ENCODE data around the gene MLLT3. TPM values are rescaled to one million over a fixed set of nuclear protein-coding genes. Genes with fewer than 3 reads are reported as not detected.

The MLLT3 gene
- total RNA-seq, 1 experiment from 2014 or later = 21.6 TPM

GRCh38 chr9:20387062-20387461, 235.2 kb downstream of the MLLT3 start:
- Histone ChIP-seq H3K4me1 (replicated peaks; ENCODE audit: insufficient read depth) (no peaks in the 10 kb centered on the region), H2AFZ (no peak overlapping the region), H3K27me3 (ENCODE audit: insufficient read depth, low read depth) (no peaks in the 10 kb centered on the region), H3K79me2 (ENCODE audit: low read depth) (no peaks in the 10 kb centered on the region), H3K4me3 (no peak overlapping the region), H3F3A (ENCODE audit: insufficient read depth, low read depth) (no peaks in the 10 kb centered on the region), H3K36me3 (ENCODE audit: low read depth) (no peaks in the 10 kb centered on the region), H3K9me3 (ENCODE audit: insufficient read depth, low read depth) (no peaks in the 10 kb centered on the region), H4K20me1 (ENCODE audit: insufficient read depth) (no peaks in the 10 kb centered on the region), H3K27ac (no peak overlapping the region), H3K4me2 (no peak overlapping the region), H3K9me2 (ENCODE audit: insufficient read depth) (no peaks in the 10 kb centered on the region)
- ChIA-PET CTCF (no interaction called here), POLR2A (ENCODE audit: unreplicated experiment) (no interaction called here)
- DNase-seq = no peak
- no TSS peak for BruUV-seq (replicated peaks)
- TF ChIP-seq CTCF (conservative IDR thresholded peaks at IDR 0.05) = no peak
- intact Hi-C loops (cut with micrococcal nuclease; ENCODE audit: unreplicated experiment) = no loop called here

- POLR2A ChIA-PET (ENCODE audit: unreplicated experiment) = no interaction called here
- no peaks in the 10 kb centered on the region for H3K9me3 ChIP-seq (ENCODE audit: insufficient read depth, low read depth)
- H4K20me1 ChIP-seq (ENCODE audit: insufficient read depth) = no peaks in the 10 kb centered on the region
- no peaks in the 10 kb centered on the region for H3F3A ChIP-seq (ENCODE audit: insufficient read depth, low read depth)
- BruUV-seq (replicated peaks) = no TSS peak
- H3K4me2 ChIP-seq = no peak overlapping the region
- H3K4me1 ChIP-seq (replicated peaks; ENCODE audit: insufficient read depth) = no peaks in the 10 kb centered on the region
- no peaks in the 10 kb centered on the region for H3K36me3 ChIP-seq (ENCODE audit: low read depth)
- no peaks in the 10 kb centered on the region for H3K9me2 ChIP-seq (ENCODE audit: insufficient read depth)
- CTCF ChIA-PET = no interaction called here
- no peak overlapping the region for H3K27ac ChIP-seq
- no peak overlapping the region for H2AFZ ChIP-seq
- no peak for TF ChIP-seq CTCF (conservative IDR thresholded peaks at IDR 0.05)
- TF ChIP-seq EZH2 (IDR thresholded peaks at IDR 0.05; ENCODE audit: low read depth) = no peak
- intact Hi-C loops (cut with micrococcal nuclease; ENCODE audit: unreplicated experiment) = no loop called here
- no peaks in the 10 kb centered on the region for H3K27me3 ChIP-seq (ENCODE audit: insufficient read depth, low read depth)
- no peak overlapping the region for H3K4me3 ChIP-seq
- no peaks in the 10 kb centered on the region for H3K79me2 ChIP-seq (ENCODE audit: low read depth)
- DNase-seq = no peak
Measured at GRCh38 chr9:20384642-20385041, 237.7 kb downstream of the MLLT3 start.

- ChIA-PET POLR2A (ENCODE audit: unreplicated experiment) (no interaction called here), CTCF (no interaction called here)
- Histone ChIP-seq H3K4me1 (replicated peaks; ENCODE audit: insufficient read depth) (no peaks in the 10 kb centered on the region), H3F3A (ENCODE audit: insufficient read depth, low read depth) (no peaks in the 10 kb centered on the region), H3K9me3 (ENCODE audit: insufficient read depth, low read depth) (no peaks in the 10 kb centered on the region), H3K36me3 (ENCODE audit: low read depth) (no peaks in the 10 kb centered on the region), H3K27ac (no peak overlapping the region), H3K4me3 (no peak overlapping the region), H3K9me2 (ENCODE audit: insufficient read depth) (no peaks in the 10 kb centered on the region), H3K79me2 (ENCODE audit: low read depth) (no peaks in the 10 kb centered on the region), H4K20me1 (ENCODE audit: insufficient read depth) (no peaks in the 10 kb centered on the region), H3K4me2 (no peak overlapping the region), H3K27me3 (ENCODE audit: insufficient read depth, low read depth) (no peaks in the 10 kb centered on the region), H2AFZ (no peak overlapping the region)
- intact Hi-C loops (cut with micrococcal nuclease; ENCODE audit: unreplicated experiment) = no loop called here
- DNase-seq = peak in 1 of 2 experiments; percentile 58
- BruUV-seq (replicated peaks) = no TSS peak
- no peak for TF ChIP-seq CTCF (conservative IDR thresholded peaks at IDR 0.05)
- no peak for TF ChIP-seq EZH2 (IDR thresholded peaks at IDR 0.05; ENCODE audit: low read depth)
Measured at GRCh38 chr9:20382460-20383071, 239.7 kb downstream of the MLLT3 start.
